Endothelial cell of umbilical vein (primary cell): ENCODE results near the gene HOXC5.

Experiments
- CTCF ChIP-seq, 2 donors: IDR thresholded peaks; 1 replicate in 1 of 2; 2 replicates in 1 of 2; pipeline ENCODE4 v1.5.1; 2011; ENCODE audit warnings: low read length in 2 of 2, mild to moderate bottlenecking in 2 of 2, moderate library complexity in 2 of 2, control low read depth in 1 of 2, inconsistent platforms in 1 of 2, low read depth in 1 of 2; ENCODE audit not compliant: insufficient read depth in 1 of 2; ENCODE audit errors: extremely low read depth in 1 of 2
- MAX ChIP-seq: IDR thresholded peaks from 2 replicates; pipeline ENCODE4 v1.6.1; 2011; ENCODE audit not compliant: insufficient read depth, insufficient read length
- MYC ChIP-seq: IDR thresholded peaks from one replicate; pipeline ENCODE4 v1.6.1; 2011; ENCODE audit warnings: mild to moderate bottlenecking, low read depth, low read length
- POLR2A ChIP-seq: IDR thresholded peaks from 2 replicates; pipeline ENCODE4 v1.6.1; 2012; ENCODE audit warnings: low read depth, mild to moderate bottlenecking, control low read depth, low read length
- POLR2AphosphoS5 ChIP-seq: IDR thresholded peaks from 2 replicates; pipeline ENCODE4 v1.6.1; 2012; ENCODE audit warnings: low read depth, mild to moderate bottlenecking, control low read depth, low read length, moderate library complexity; ENCODE audit not compliant: insufficient read depth

GRCh38 chr12:53985994-53986685 is 46.7 kb upstream of the HOXC5 start:
- TF ChIP-seq CTCF (IDR thresholded peaks at IDR 0.05; ENCODE audit: extremely low read depth in 1 of 2, insufficient read depth in 1 of 2, low read depth in 1 of 2, low read length in 2 of 2) = no peak
- no peak for TF ChIP-seq POLR2AphosphoS5
- no peak for TF ChIP-seq MAX
- no peak for TF ChIP-seq POLR2A
- TF ChIP-seq MYC = no peak
